Activated B cell treated with CpG ODN at 0.5 μM for 24 hours (primary cell): ENCODE results near the gene DDX1. TPM values are rescaled to one million over a fixed set of nuclear protein-coding genes. Genes with fewer than 3 reads are reported as not detected.

Experiments used
- ATAC-seq: fragments of 200-7000 bp; cut with Tn5 transposase; one replicate; pipeline ENCODE4 v1.10.0; 2021; ENCODE audit warnings: low read depth, mild to moderate bottlenecking, moderate library complexity
- CTCF ChIA-PET: fragments of 350-600 bp; sonication (Branson Sonifier 250); formaldehyde crosslinking; loops from one replicate; lab custom pipeline; 2021; ENCODE audit warnings: antibody characterized with exemption; lab: Charles Lee
- POLR2A ChIA-PET: fragments of 350-600 bp; sonication (Branson Sonifier 250); formaldehyde crosslinking; loops from one replicate; lab custom pipeline; 2021; ENCODE audit warnings: antibody characterized with exemption; lab: Charles Lee
- DNase-seq: peaks from one replicate; pipeline ENCODE4 v3.0.0; 2022
- H3K27ac Mint-ChIP-seq: one replicate; pipeline ENCODE4 v1.8.0; 2020; ENCODE audit warnings: mixed read lengths
- H3K27me3 Mint-ChIP-seq: one replicate; pipeline ENCODE4 v1.8.0; 2021; ENCODE audit warnings: mixed read lengths
- H3K36me3 Mint-ChIP-seq: one replicate; pipeline ENCODE4 v1.8.0; 2021; ENCODE audit warnings: low read depth, mixed read lengths
- H3K4me1 Mint-ChIP-seq: one replicate; pipeline ENCODE4 v1.8.0; 2021; ENCODE audit warnings: mixed read lengths
- H3K4me3 Mint-ChIP-seq: one replicate; pipeline ENCODE4 v1.8.0; 2020; ENCODE audit warnings: mild to moderate bottlenecking, mixed read lengths
- H3K9me3 Mint-ChIP-seq: one replicate; pipeline ENCODE4 v1.8.0; 2020; ENCODE audit warnings: mixed read lengths
- CTCF ChIP-seq: fragments of 200-600 bp; IDR thresholded peaks from one replicate; pipeline ENCODE4 v1.8.0; 2022; ENCODE audit warnings: antibody characterized with exemption, mild to moderate bottlenecking
- intact Hi-C: fragments of 100-400 bp; cut with micrococcal nuclease; formaldehyde crosslinking; loops from one replicate; pipeline ENCODE4 v1.15.1; 2024
- total RNA-seq: library from RNA; stranded (reverse); gene quantifications from 2 replicates; pipeline ENCODE4 v1.2.3, GENCODE V29; 2022

Gene DDX1
- total RNA-seq, 1 donor from 2014 or later = 74.4 TPM

GRCh38 chr2:15554525-15555218 is 37.0 kb upstream of the DDX1 start:
- Mint-ChIP-seq H3K4me1 (peaks cover 12% of the 10 kb centered on the region), H3K4me3 (no peak overlapping the region), H3K9me3 (no peaks in the 10 kb centered on the region), H3K27me3 (no peaks in the 10 kb centered on the region), H3K27ac (no peak overlapping the region), H3K36me3 (peaks cover 32% of the 10 kb centered on the region)
- DNase-seq = no peak
- intact Hi-C loops = no loop called here
- POLR2A ChIA-PET = no interaction called here
- CTCF ChIA-PET = interaction anchor here (0.7 kb wide), 1 partner anchor 270 kb away, joined by 3 read pairs; no protein-coding TSS in a partner anchor
- no peak for ATAC-seq
- TF ChIP-seq CTCF = no peak

DNA sequence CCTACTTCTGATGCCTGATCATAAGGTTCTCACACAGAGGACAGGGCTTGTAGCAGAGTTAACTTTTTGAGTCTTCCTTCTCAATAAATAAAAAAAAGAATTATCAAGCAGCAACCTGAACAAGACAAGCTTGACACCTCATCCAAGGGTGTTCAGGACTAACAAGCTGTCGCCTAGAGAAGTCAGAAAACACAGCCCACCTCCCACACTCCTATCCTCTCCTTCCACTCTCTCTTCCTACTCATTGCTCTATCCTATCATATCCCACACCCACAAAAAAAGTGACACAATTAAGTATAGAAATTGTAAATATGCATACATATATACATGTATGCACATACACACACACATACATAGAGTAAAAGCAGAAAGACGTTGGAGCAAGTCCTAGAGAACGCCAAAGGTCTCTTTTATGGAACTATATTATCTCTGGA is 35.9 kb upstream of the DDX1 start:
- POLR2A ChIA-PET = no interaction called here
- ATAC-seq (no peak), DNase-seq (no peak)
- Mint-ChIP-seq H3K9me3 (no peaks in the 10 kb centered on the region), H3K4me1 (peaks cover 19% of the 10 kb centered on the region), H3K36me3 (peaks cover 35% of the 10 kb centered on the region), H3K4me3 (no peak overlapping the region), H3K27ac (no peak overlapping the region), H3K27me3 (no peaks in the 10 kb centered on the region)
- CTCF ChIA-PET = interaction anchor here (0.7 kb wide), 1 partner anchor 271 kb away, joined by 3 read pairs; no protein-coding TSS in a partner anchor
- intact Hi-C loops = no loop called here
- no peak for TF ChIP-seq CTCF

DNA sequence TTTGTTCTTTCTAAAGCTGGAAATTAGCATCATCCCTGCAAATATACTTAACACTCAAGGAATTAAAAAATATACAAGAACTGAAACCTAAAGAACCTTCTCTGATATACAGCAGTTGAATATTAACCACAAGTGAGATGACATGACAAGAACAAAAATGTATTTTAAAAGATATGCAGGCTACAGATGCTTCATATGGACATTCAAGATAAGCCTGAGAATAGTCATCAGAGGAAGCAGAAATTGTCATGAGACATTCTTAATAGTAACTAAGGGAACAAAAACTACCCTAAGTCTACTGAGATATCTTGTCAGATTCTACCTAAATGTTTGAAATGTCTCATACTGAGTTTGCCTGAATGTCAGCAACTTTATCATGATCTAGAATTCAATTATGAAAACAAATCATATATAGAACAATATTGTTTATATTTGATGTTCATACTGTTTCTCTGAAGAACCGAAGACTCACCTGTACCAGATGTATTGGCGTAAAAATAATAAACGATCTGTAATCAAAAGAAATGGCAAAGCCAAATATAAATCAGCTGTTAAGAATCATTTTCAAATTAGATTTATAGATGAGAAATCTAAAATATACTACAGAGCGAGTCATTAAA is 35.2 kb upstream of the DDX1 start:
- no peaks in the 10 kb centered on the region for H3K27me3 Mint-ChIP-seq
- H3K4me1 Mint-ChIP-seq = peaks cover 24% of the 10 kb centered on the region
- H3K9me3 Mint-ChIP-seq = no peaks in the 10 kb centered on the region
- H3K27ac Mint-ChIP-seq = no peak overlapping the region
- intact Hi-C loops = no loop called here
- ChIA-PET CTCF (no interaction called here), POLR2A (no interaction called here)
- DNase-seq (no peak), ATAC-seq (no peak)
- no peak for TF ChIP-seq CTCF
- no peak overlapping the region for H3K4me3 Mint-ChIP-seq
- H3K36me3 Mint-ChIP-seq = peaks cover 39% of the 10 kb centered on the region

- ChIA-PET CTCF (no interaction called here), POLR2A (no interaction called here)
- H3K36me3 Mint-ChIP-seq = peaks cover 30% of the 10 kb centered on the region
- peaks cover 31% of the 10 kb centered on the region for H3K4me1 Mint-ChIP-seq
- H3K27ac Mint-ChIP-seq = no peak overlapping the region
- DNase-seq (no peak), ATAC-seq (no peak)
- TF ChIP-seq CTCF = no peak
- H3K27me3 Mint-ChIP-seq = no peaks in the 10 kb centered on the region
- intact Hi-C loops = no loop called here
- no peaks in the 10 kb centered on the region for H3K9me3 Mint-ChIP-seq
- H3K4me3 Mint-ChIP-seq = no peak overlapping the region
Measured at GRCh38 chr2:15557887-15558311, 33.8 kb upstream of the DDX1 start.
